GM23248 (cell line): ENCODE measurements around the gene KIF6.

Experiments used
- EZH2 ChIP-seq: fragments of 200-600 bp; sonication (generic); IDR thresholded peaks from 2 replicates; pipeline ENCODE4 v1.6.1; 2018; ENCODE audit warnings: antibody characterized with exemption, mild to moderate bottlenecking; ENCODE audit not compliant: insufficient read depth, poor library complexity, severe bottlenecking
- EZH2phosphoT487 ChIP-seq: fragments of 200-600 bp; sonication (generic); IDR thresholded peaks from 2 replicates; pipeline ENCODE4 v1.6.1; 2018; ENCODE audit warnings: antibody characterized with exemption, moderate library complexity, mild to moderate bottlenecking, low read depth; ENCODE audit not compliant: insufficient read depth

- TF ChIP-seq EZH2phosphoT487: no peak
- TF ChIP-seq EZH2: no peak
Measured at GRCh38 chr6:39733704-39734103, 8.5 kb upstream of the KIF6 start.
